DND-41 (cell line): Measurements from ENCODE around the gene CRHBP.

Experiments used
- ATAC-seq: fragments of 200-7000 bp; cut with Tn5 transposase; 3 replicates; pipeline ENCODE4 v1.9.1; 2021; ENCODE audit warnings: low read depth; ENCODE audit not compliant: insufficient read depth
- DNase-seq: peaks from one replicate; pipeline ENCODE4 v3.0.0-alpha.2; 2020
- H2AFZ ChIP-seq: 2 replicates; pipeline ENCODE4 v1.6.0; 2012; ENCODE audit warnings: low read depth, low read length
- H3K27ac ChIP-seq: 2 replicates; pipeline ENCODE4 v1.5.1; 2012; ENCODE audit warnings: low read length, inconsistent platforms
- H3K27me3 ChIP-seq: fragments of 200-600 bp; sonication (generic); 2 replicates; pipeline ENCODE4 v1.6.0; 2012; ENCODE audit warnings: low read length, mild to moderate bottlenecking, inconsistent platforms; ENCODE audit not compliant: insufficient read depth, poor library complexity
- H3K36me3 ChIP-seq: 2 replicates; pipeline ENCODE4 v1.5.1; 2012; ENCODE audit warnings: low read length, inconsistent platforms; ENCODE audit not compliant: insufficient read depth
- H3K4me1 ChIP-seq: 2 replicates; pipeline ENCODE4 v1.5.1; 2012; ENCODE audit warnings: mild to moderate bottlenecking, low read length; ENCODE audit not compliant: insufficient read depth
- H3K4me2 ChIP-seq: 2 replicates; pipeline ENCODE4 v1.6.0; 2012; ENCODE audit warnings: mild to moderate bottlenecking, moderate library complexity, low read length, inconsistent platforms; ENCODE audit not compliant: insufficient read depth
- H3K4me3 ChIP-seq, 2 experiments: fragments of 200-600 bp in 1 of 2; shearing (Covaris generic) in 1 of 2; 2 replicates each; pipeline ENCODE4 v1.5.1; 2012 to 2016; ENCODE audit warnings: inconsistent platforms in 2 of 2, low read length in 2 of 2, mild to moderate bottlenecking in 2 of 2, low read depth in 1 of 2, moderate library complexity in 1 of 2
- H3K79me2 ChIP-seq: 2 replicates; pipeline ENCODE4 v1.6.0; 2012; ENCODE audit warnings: low read length, inconsistent platforms; ENCODE audit not compliant: insufficient read depth
- H3K9ac ChIP-seq: 2 replicates; pipeline ENCODE4 v1.6.0; 2012; ENCODE audit warnings: low read depth, mild to moderate bottlenecking, inconsistent platforms, low read length, moderate library complexity
- H3K9me3 ChIP-seq: 2 replicates; pipeline ENCODE4 v1.5.1; 2012; ENCODE audit warnings: low read length, moderate library complexity, mild to moderate bottlenecking, inconsistent platforms; ENCODE audit not compliant: insufficient read depth, severe bottlenecking
- H4K20me1 ChIP-seq: 2 replicates; pipeline ENCODE4 v1.6.0; 2012; ENCODE audit warnings: low read length; ENCODE audit not compliant: insufficient read depth
- EZH2 ChIP-seq: IDR thresholded peaks from 3 replicates; pipeline ENCODE4 v1.6.1; 2012; ENCODE audit warnings: borderline replicate concordance, low read depth, mild to moderate bottlenecking, moderate library complexity, low read length, inconsistent platforms; ENCODE audit not compliant: severe bottlenecking
- TF ChIP-seq, protein P1 (sequence below): IDR thresholded peaks from 2 replicates; pipeline ENCODE4 v1.5.1; 2012; ENCODE audit warnings: borderline replicate concordance, low read length, moderate library complexity, mild to moderate bottlenecking; ENCODE audit not compliant: poor library complexity, severe bottlenecking; ENCODE audit errors: extremely low read depth

Gene CRHBP

GRCh38 chr5:77017668-77018067 is 64.8 kb downstream of the CRHBP start:
- Histone ChIP-seq H3K27me3 (no peaks in the 10 kb centered on the region), H2AFZ (no peak overlapping the region), H3K9me3 (no peaks in the 10 kb centered on the region), H3K79me2 (no peaks in the 10 kb centered on the region), H3K9ac (no peak overlapping the region), H3K36me3 (no peaks in the 10 kb centered on the region), H3K4me3 (no peak overlapping the region), H3K4me1 (no peaks in the 10 kb centered on the region), H4K20me1 (no peaks in the 10 kb centered on the region), H3K4me2 (no peak overlapping the region), H3K27ac (no peak overlapping the region)
- DNase-seq = no peak
- ATAC-seq = no peak
- TF ChIP-seq, protein P1, sequence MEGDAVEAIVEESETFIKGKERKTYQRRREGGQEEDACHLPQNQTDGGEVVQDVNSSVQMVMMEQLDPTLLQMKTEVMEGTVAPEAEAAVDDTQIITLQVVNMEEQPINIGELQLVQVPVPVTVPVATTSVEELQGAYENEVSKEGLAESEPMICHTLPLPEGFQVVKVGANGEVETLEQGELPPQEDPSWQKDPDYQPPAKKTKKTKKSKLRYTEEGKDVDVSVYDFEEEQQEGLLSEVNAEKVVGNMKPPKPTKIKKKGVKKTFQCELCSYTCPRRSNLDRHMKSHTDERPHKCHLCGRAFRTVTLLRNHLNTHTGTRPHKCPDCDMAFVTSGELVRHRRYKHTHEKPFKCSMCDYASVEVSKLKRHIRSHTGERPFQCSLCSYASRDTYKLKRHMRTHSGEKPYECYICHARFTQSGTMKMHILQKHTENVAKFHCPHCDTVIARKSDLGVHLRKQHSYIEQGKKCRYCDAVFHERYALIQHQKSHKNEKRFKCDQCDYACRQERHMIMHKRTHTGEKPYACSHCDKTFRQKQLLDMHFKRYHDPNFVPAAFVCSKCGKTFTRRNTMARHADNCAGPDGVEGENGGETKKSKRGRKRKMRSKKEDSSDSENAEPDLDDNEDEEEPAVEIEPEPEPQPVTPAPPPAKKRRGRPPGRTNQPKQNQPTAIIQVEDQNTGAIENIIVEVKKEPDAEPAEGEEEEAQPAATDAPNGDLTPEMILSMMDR = no peak
- no peak for TF ChIP-seq EZH2
